HG03045 (cell line): ENCODE measurements around the gene MACROH2A2.

Experiments
- ATAC-seq: cut with Tn5 transposase; IDR thresholded peaks from one replicate; pipeline ENCODE4 v1.9.1; 2021; ENCODE audit warnings: mild to moderate bottlenecking, moderate library complexity; ENCODE audit not compliant: unreplicated experiment

Gene MACROH2A2

DNA sequence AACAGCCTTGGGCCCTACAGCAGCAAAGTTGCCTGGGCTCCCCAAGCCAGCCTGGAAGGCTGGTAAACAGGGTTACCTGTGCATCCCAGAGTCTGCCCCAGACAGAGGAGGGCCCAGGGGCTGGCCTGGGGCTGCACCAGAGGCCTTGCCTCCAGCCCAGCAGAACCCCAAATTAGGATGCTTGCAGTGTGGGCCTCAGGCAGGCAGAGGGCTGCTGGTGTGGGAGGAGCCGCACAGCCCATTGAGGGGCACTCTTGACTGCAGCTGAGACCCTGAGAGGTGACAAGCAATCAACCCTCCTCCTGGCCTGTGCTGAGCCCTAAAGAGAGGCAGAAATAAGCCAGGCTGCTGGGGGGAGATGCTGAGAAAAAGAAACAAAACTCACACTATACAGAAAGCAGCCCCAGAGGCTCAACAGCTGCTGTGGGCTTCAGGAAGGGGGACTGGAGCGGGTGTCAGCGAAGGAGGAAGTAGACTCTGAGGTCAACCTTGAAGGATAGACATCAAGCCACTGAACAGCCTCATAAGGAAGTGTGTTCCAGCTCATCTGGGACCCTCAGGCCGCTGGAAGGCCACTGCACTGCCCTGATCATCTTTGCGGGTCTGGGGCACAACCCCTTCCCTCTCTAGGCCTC is 73.4 kb downstream of the MACROH2A2 start:
- ATAC-seq: no peak

DNA sequence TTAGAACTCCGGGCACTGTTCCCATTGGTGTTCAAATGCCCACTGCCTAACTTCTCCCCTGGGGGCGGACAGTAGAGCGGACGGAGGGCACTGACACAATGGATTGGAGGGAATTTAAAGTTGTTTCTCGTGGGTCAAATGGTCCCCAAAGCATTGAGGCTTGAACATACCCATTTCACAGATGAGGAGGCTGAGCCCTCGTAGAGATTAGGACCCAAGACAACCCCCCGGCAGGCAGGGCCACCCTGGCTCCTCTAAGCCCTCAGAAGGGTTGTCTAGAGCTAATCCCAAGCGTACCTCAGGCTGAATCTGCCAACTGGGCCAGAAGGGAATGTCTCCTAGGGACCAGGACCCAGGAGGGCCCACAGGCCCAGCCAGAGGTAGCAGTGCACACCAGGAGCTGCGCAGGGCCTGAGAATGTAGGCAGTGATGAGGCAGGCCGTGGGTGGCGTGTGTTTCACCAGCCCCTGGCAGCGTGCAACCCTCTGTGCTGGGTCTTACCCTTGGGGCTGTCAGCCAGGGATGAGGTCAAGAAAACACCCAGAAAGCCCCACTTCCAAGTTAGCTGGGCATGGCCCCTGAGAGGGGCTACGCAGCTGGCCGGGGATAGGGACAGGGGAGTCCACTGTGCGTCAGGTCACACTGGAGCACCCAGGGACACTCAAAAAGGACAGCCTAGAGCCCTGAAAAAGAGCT is 74.2 kb downstream of the MACROH2A2 start:
- no peak for ATAC-seq

- no peak for ATAC-seq
Measured at GRCh38 chr10:70130878-70131559, 78.4 kb downstream of the MACROH2A2 start.

- no peak for ATAC-seq
Measured at GRCh38 chr10:70131560-70131937, 78.9 kb downstream of the MACROH2A2 start.

DNA sequence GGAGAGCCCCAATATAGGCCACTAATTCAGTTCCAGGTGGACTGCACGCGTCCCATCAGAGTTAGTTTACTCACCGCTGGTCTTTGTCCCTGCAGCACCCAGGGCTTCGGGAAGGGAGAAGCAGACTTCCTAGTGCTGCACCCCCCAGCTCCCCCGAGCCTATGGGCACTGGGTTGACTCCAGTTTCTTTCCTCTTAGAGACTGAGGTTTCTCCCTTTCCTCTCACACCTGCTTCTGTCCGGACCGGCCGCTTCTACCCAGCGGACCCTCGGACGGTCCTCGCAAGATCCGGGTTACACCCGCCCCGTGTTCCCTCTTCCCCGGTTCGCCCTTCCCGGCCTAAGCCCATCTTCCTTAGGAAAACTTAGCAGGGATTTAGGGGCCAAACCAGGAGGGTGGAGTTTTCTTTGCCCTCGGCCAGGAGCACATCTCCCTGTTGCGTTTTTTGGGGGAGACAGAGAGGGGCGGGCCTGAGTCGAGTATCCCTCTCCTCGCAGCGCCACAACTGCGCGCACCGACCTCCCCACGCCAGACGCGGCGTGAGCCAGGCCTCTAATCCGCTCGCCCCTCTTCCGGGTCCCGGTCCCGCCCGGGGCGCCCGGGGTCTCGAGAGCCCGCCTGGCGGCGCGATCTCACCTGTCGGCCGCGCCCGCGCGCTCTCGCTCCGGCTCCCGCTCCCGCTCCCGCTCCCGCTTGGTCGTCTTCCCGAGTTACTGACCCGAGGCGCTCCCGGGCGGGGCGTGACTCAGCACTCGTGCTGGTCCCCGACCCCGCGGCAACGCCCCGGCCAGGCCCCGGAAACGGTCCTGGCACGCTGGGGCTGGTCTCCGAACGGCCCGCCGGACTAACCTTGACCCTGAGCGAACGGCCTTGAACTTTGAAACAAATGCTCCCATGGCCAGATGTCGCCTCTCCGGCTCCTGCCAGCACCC is 79.7 kb downstream of the MACROH2A2 start, which contains the start of gene AIFM2:
Gene AIFM2, minus strand, starts transcription at position 728 of the 932 bp plus-strand sequence. CDS start 8,741 bp downstream, outside the sequence.
- ATAC-seq: peak; percentile 77

DNA sequence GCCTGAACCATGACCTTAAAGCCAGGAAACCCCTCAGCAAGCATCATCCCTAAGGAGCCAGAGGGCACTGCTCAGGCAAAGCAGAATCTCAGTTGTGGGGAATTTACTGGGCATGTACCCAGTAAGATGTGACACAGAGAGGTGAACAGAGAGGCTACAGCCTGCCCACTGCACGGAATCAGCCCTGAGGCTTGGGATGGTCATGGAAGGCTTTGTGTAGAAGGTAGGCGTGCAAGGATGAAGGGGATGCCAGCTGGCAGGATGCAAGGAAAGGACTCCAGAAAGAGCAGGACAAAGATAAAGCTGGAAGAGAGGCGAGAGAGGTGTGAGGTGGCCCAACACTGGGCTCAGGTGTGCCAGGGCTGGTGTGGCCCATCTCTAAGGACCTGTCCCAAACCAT is 82.4 kb downstream of the MACROH2A2 start:
- no peak for ATAC-seq

DNA sequence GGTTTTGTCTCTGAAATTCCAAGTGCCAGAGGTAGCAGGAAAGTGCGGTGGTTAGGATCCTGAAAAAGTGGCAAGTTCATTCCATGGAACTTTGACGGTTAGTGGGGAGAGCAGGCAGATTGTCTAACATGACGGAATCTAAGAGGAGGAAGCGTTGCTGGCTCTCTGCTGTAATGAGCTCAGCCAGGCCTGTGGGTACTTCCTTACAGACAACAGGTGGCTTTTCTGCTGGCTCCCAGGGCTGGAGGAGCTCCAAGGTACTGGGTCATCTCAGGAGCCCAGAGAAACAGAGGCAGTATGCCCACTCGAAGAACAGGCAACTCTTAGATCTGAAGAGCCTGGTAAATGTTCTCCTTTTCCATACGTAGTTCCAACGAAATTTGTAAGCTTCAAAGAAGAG is 83.0 kb downstream of the MACROH2A2 start:
- ATAC-seq: no peak

- ATAC-seq: no peak
Measured at GRCh38 chr10:70137135-70137534, 84.5 kb downstream of the MACROH2A2 start.

DNA sequence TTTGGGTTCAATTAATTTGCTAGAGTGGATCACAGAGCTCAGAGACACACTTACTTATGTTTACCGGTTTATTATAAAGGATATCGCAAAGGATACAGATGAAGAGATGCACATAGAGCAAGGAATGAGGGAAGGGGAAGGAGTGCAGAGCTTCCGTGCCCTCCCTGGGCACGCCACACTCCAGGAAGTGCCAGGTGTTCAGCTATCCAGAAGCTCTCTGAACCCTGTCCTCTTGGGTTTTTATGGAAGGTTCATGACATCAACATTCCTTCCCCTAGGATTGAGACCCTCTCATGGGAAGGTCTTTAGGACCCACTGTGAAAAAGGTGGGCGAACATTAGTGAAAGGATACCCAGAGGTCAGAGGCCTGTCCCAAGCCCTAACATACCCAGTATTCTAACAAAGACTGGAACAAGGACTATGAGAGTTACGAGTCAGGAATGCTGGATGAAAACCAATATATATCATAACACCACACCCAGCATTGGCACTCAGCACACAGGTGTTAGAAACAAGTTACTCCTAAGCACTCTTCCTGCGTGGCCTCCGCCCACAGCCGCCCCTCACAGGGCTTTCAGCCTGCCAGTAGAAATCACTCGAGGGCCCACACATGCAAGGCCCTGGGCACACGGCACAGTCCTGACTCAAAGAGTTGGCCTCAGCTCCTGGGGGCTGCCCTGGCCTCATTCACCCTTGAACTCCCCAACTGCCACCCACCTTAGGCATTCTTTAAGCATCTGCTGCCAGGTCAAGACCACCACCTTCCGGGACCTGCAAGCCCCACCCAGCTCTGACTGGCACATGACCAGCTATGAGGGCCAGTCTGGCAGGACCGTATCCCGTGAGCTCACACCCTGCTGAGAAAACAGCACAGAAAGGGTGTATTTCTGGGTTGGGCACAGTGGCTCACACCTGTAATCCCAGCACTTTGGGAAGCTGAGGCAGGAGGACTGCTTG is 85.6 kb downstream of the MACROH2A2 start:
- ATAC-seq: no peak

DNA sequence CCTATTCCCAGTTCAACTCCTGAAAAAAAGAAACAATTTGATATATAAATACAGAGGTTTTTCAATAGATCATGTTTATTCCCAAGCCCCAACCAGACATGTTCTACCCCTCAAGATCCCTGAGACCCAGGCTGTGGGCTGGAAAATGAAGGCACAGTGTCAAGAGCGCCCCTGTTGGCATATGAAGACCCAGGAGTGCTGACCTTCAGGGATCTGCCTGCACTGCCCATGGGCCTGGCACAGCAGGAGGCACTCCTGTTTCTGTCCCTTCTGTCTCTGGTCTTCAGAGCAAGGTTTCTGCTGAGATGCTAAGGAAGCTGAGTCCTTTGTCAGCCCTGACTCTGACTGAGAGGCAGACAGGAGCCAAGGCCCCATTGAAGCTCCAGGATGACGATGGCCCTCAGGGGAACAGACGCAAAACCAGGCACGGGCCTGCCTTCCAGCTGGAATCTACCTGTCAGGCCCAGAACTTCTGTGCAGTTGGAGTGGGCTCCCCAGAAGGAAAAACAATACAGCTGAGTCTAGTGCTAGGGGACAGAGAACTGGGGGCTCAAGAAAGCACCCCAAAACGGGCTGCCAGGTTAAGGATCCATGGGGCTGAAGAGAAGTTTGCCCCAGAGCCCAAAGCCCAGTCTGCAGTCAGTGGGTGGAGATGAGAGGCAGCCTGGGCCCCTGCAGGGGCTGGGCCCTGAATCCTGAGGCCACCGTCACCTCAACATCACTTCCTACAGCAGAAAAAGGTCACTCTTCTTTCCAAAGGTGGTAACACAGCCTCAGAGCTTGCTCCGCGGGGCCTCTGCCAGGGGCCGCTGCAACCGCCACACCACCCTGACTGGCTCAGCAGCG is 86.7 kb downstream of the MACROH2A2 start:
- ATAC-seq: no peak

DNA sequence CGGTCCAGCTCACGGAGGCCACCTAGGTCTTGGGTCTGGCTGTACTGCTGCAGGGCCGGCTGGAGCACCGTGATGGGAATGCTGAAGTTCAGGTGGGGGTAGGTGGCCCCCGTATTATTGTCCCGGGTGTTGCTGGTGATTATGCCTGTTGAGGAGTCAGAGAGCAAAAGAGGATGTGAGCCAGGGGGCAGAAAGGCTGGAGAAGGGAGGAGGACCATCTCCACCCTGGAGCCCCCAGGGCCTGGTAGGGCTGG is 87.3 kb downstream of the MACROH2A2 start:
- no peak for ATAC-seq

- ATAC-seq: no peak
Measured at GRCh38 chr10:70140297-70140696, 87.7 kb downstream of the MACROH2A2 start.

- no peak for ATAC-seq
Measured at GRCh38 chr10:70142555-70142954, 89.9 kb downstream of the MACROH2A2 start.

GRCh38 chr10:70144372-70145110 is 91.9 kb downstream of the MACROH2A2 start:
- ATAC-seq: no peak

DNA sequence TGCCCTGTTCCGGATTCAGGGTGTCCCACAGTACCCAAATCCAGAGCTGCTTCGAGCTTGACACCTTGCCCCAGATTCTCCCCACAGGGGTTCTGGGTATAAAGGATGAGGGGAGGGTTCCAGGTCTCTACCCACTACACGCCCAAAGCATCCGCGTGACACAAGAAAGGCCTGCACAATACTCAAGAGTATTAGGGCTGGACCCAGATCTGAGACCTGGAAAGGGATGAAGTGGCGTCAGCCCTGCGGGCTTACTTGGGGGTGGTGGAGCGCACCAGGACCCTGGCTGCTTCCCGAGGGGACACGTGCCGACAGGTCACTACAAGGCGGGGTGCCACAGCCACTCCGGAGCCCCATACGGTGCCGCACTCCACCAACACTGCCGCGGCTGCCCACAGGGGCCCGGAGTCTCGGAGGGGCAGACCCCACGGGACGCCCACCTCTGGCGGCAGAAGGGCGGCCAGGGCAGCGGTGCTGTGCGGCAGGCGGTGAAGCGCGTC is 92.6 kb downstream of the MACROH2A2 start:
- ATAC-seq: no peak

GRCh38 chr10:70145666-70146488 is 93.2 kb downstream of the MACROH2A2 start:
- peak; percentile 49 for ATAC-seq

DNA sequence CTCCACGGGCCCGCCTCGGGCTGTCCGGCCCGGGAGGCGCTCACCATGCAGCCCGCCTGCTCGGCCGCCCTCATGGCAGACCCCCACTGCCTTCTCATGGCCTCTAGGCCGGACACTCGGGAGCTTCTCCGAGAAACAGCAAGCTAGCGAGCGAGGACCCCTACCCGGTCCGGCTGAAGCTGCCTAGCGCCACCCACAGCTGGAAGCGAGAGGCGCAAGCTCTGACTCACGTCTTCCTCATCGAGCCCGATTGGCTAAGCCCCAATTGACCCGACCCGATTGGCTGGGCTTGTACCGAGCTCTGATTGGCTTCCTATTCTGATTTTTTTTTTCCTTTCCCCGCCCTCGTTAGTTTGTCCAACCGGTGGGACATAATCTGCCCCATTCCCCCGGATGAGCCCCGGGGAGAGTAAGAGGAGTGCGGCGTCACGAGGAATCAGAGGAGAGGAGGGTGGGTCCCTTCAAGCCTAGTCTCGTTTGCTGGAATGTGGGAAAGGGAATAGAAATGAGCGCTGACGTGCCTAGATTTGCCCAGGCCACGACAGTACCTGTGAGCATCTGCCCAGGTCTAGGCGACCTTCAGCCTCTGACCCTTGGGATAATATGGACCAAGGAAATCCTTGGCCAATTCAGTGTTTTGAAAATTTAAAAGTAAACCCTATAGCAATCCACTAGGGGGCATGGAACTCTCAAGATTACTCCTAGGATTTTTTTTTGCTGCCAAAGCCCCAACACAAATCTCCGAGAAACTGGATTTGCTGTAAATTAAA is 94.0 kb downstream of the MACROH2A2 start, which contains the start of gene TYSND1:
Gene TYSND1, minus strand, starts transcription at position 212 of the 770 bp plus-strand sequence. Its CDS starts 114 bp downstream, at position 98.
- peak; percentile 94 for ATAC-seq
